ENCODE measurements around the gene WDR75.
"Not testable (repeated sequence)": the region's sequence is repeated elsewhere in the genome, so short reads cannot be mapped to it uniquely, and the experiment has no call there.

The WDR75 gene

DNA sequence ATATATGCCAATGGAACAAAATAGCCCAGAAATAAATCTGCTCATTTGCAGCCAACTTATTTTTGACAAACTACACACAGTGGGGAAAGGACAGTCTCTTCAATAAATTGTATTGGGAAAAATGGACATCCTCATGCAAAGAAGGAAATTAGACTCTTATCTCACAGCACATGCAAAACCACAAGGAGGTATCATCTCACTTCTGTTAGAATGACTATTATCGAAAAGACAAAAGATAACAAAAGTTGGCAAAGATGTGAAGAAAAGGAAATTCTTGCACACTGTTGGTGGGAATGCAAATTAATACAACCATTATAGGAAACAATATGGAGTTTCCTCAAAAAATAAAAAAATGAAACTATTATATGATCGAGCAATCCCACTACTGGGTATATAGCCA lies 16.3 kb upstream of the WDR75 start:
- no peak for DNase-seq (ENCODE audit: low read depth)
- H3K4me3 ChIP-seq (ENCODE audit: low read length): no peak overlapping the region
- no peak for TF ChIP-seq CTCF (conservative IDR thresholded peaks at IDR 0.05; ENCODE audit: low read length)

DNA sequence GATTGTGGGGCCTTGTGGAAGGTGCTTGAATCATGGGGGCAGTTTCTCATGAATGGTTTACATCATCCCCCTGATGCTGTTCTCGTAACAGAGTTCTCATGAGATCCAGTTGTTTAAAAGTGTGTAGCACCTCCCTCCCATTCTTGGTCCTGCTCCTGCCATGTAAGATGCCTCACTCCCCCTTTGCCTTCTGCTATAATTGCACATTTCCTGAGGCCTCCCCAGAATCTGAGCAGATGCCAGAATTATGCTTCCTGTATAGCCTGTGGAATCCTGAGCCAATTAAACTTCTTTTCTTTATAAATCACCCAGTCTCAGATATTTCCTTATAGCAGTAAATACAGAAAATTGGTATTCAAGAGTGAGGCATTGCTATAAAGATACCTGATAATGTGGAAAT lies 15.6 kb upstream of the WDR75 start:
- no peak for TF ChIP-seq CTCF (conservative IDR thresholded peaks at IDR 0.05; ENCODE audit: low read length)
- no peak for DNase-seq (ENCODE audit: low read depth)

GRCh38 chr2:189426886-189427285 lies 14.4 kb upstream of the WDR75 start:
- TF ChIP-seq CTCF (conservative IDR thresholded peaks at IDR 0.05; ENCODE audit: low read length): no peak
- no peak for DNase-seq (ENCODE audit: low read depth)

More for the DNA sequence above, 15.6 kb upstream of the WDR75 start:
- H3K4me3 ChIP-seq (ENCODE audit: low read length): no peak overlapping the region

DNA sequence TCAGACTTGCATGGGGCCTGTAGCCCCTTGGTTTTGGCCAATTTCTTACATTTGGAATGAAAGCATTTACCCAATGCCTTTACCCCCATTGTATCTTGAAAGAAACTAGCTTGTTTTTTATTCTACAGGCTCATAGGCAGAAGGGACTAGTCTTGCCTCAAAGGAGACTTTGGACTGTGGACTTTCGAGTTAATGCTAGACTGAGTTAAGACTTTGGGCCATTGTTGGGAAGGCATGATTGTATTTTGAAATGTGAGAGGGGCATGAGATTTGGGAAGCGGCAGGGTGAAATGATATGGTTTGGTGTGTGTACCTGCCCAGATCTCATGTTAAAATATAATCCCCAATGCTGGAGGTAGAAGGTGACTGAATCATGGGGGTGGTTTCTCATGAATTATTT lies 13.4 kb upstream of the WDR75 start:
- no peak for DNase-seq (ENCODE audit: low read depth)
- no peak overlapping the region for H3K4me3 ChIP-seq (ENCODE audit: low read length)
- no peak for TF ChIP-seq CTCF (conservative IDR thresholded peaks at IDR 0.05; ENCODE audit: low read length)

More at GRCh38 chr2:189426886-189427285, 14.4 kb upstream of the WDR75 start:
- no peak overlapping the region for H3K4me3 ChIP-seq (ENCODE audit: low read length)

DNA sequence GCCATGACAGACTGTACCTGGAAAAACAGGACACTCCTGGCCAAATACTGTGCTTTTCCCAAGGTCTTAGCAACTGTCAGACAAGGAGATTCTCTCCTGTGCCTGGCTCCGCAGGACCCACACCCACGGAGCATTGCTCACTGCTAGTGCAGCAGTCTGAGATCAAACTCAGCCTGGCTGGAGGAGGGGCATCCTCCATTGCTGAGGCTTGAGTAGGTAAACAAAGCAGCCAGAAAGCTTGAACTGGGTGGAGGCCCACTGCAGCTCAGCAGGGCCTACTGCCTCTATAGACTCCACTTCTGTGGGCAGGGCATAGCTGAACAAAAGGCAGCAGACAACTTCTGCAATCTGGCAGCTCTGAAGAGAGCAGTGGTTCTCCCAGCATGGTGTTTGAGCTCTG lies 10.8 kb upstream of the WDR75 start:
- not testable (repeated sequence) for H3K4me3 ChIP-seq (ENCODE audit: low read length); DNase-seq (ENCODE audit: low read depth)

- not testable (repeated sequence) for H3K4me3 ChIP-seq (ENCODE audit: low read length); DNase-seq (ENCODE audit: low read depth)
Observed at GRCh38 chr2:189435803-189436202, 5.5 kb upstream of the WDR75 start.

GRCh38 chr2:189437926-189438325 lies 3.3 kb upstream of the WDR75 start:
- H3K4me3 ChIP-seq (ENCODE audit: low read length): no peak overlapping the region
- DNase-seq (ENCODE audit: low read depth): no peak
- no peak for TF ChIP-seq CTCF (conservative IDR thresholded peaks at IDR 0.05; ENCODE audit: low read length)

- peak; percentile 22 for TF ChIP-seq CTCF (conservative IDR thresholded peaks at IDR 0.05; ENCODE audit: low read length)
- no peak for DNase-seq (ENCODE audit: low read depth)
- H3K4me3 ChIP-seq (ENCODE audit: low read length): no peak overlapping the region
Observed at GRCh38 chr2:189439342-189439741, 1.9 kb upstream of the WDR75 start.

Data from AG10803 (cell line).